HCT116 (cell line): ENCODE measurements around the gene ABR. TPM values are rescaled to one million over a fixed set of nuclear protein-coding genes. Genes with fewer than 3 reads are reported as not detected.

Experiments
- ATAC-seq: fragments of 200-7000 bp; cut with Tn5 transposase; 2 replicates; pipeline ENCODE4 v1.9.1; 2020; ENCODE audit warnings: mild to moderate bottlenecking, moderate library complexity
- BruUV-seq: library from RNA; stranded (reverse); fragments of 400-500 nt; replicated peaks from 2 replicates; lab custom pipeline; 2021; lab: Mats Ljungman, UMichigan
- CTCF ChIA-PET: fragments of 300-600 bp; sonication (Branson Sonifier 250); formaldehyde crosslinking; loops from one replicate; lab custom pipeline; 2021; ENCODE audit warnings: antibody characterized with exemption; lab: Charles Lee
- POLR2A ChIA-PET: fragments of 300-600, 350-600 bp; sonication (Branson Sonifier 250); formaldehyde crosslinking; loops from one replicate; lab custom pipeline; 2021; ENCODE audit warnings: antibody characterized with exemption; lab: Charles Lee
- RAD21 ChIA-PET, 2 experiments: fragments of 300-600 bp; sonication (Branson Sonifier 250); formaldehyde crosslinking; loops; one replicate each; lab custom pipeline; 2023; ENCODE audit warnings: low total read pairs in 2 of 2; ENCODE audit not compliant: uncharacterized antibody in 2 of 2, unreplicated experiment in 2 of 2, low non-redundant PET in 1 of 2; lab: Charles Lee
- DNase-seq: peaks from one replicate; pipeline ENCODE4 v3.0.0-alpha.2; 2010; ENCODE audit warnings: low read depth, low spot score
- H2AFZ ChIP-seq: fragments of 200-600 bp; shearing (Covaris generic), sonication (generic); 2 replicates; pipeline ENCODE4 v1.6.1; 2017; ENCODE audit warnings: low read depth, mixed run types, mixed read lengths, antibody characterized with exemption, low read length; ENCODE audit not compliant: poor library complexity, severe bottlenecking
- H3K27ac ChIP-seq: 2 replicates; pipeline ENCODE4 v1.5.1; 2012; ENCODE audit warnings: low read depth, low read length
- H3K27me3 ChIP-seq: fragments of 200-600 bp; sonication (generic); 2 replicates; pipeline ENCODE4 v1.6.1; 2016; ENCODE audit warnings: mixed run types, low read length, mixed read lengths; ENCODE audit not compliant: insufficient read depth
- H3K36me3 ChIP-seq, 2 experiments: fragments of 200-500 bp in 1 of 2; fragments of 200-600 bp in 1 of 2; sonication (Bioruptor generic) in 1 of 2; sonication (generic) in 1 of 2; 2 replicates each; pipeline versions ENCODE4 v1.5.1 to v1.6.1; 2014 to 2016; ENCODE audit warnings: low read length in 2 of 2, inconsistent platforms in 1 of 2, mixed read lengths in 1 of 2, mixed run types in 1 of 2; ENCODE audit not compliant: insufficient read depth in 2 of 2, control insufficient read depth in 1 of 2
- H3K4me1 ChIP-seq, 2 experiments: fragments of 200-600 bp in 1 of 2; sonication (generic) in 1 of 2; 2 replicates each; pipeline versions ENCODE4 v1.5.1 to v1.6.1; 2012 to 2017; ENCODE audit warnings: low read length in 2 of 2, inconsistent platforms in 1 of 2, mild to moderate bottlenecking in 1 of 2, mixed read lengths in 1 of 2, mixed run types in 1 of 2, moderate library complexity in 1 of 2; ENCODE audit not compliant: insufficient read depth in 2 of 2, control insufficient read depth in 1 of 2
- H3K4me2 ChIP-seq: fragments of 200-600 bp; sonication (generic); 2 replicates; pipeline ENCODE4 v1.6.1; 2017; ENCODE audit warnings: mixed run types, low read length, mixed read lengths
- H3K4me3 ChIP-seq, 2 experiments: fragments of 200-600 bp in 1 of 2; sonication (generic) in 1 of 2; replicated peaks in 1 of 2; 2 replicates each; pipeline ENCODE4 v1.5.1; 2011 to 2016; ENCODE audit warnings: low read length in 2 of 2, control low read depth in 1 of 2, low read depth in 1 of 2, mild to moderate bottlenecking in 1 of 2, mixed read lengths in 1 of 2, mixed run types in 1 of 2
- H3K79me2 ChIP-seq: fragments of 200-600 bp; sonication (generic); 2 replicates; pipeline ENCODE4 v1.6.1; 2017; ENCODE audit warnings: mild to moderate bottlenecking, mixed run types, low read length, moderate library complexity, mixed read lengths; ENCODE audit not compliant: insufficient read depth
- H3K9ac ChIP-seq: fragments of 200-600 bp; sonication (generic); 2 replicates; pipeline ENCODE4 v1.6.1; 2016; ENCODE audit warnings: low read length, mixed read lengths
- H3K9me2 ChIP-seq: fragments of 200-600 bp; sonication (generic), shearing (Covaris generic); 2 replicates; pipeline ENCODE4 v1.6.1; 2017; ENCODE audit warnings: mixed run types, mild to moderate bottlenecking, moderate library complexity; ENCODE audit not compliant: insufficient read depth
- H3K9me3 ChIP-seq, 2 experiments: fragments of 200-500 bp in 1 of 2; fragments of 200-600 bp in 1 of 2; sonication (Bioruptor generic) in 1 of 2; sonication (generic) in 1 of 2; 2 replicates each; pipeline ENCODE4 v1.6.1; 2014 to 2017; ENCODE audit warnings: low read length in 2 of 2, mixed read lengths in 2 of 2, inconsistent platforms in 1 of 2, low read depth in 1 of 2, mild to moderate bottlenecking in 1 of 2, mixed run types in 1 of 2, moderate library complexity in 1 of 2; ENCODE audit not compliant: control insufficient read depth in 1 of 2, insufficient read depth in 1 of 2
- H4K20me1 ChIP-seq: fragments of 200-600 bp; sonication (generic), shearing (Covaris generic); 2 replicates; pipeline ENCODE4 v1.6.1; 2017; ENCODE audit warnings: mixed run types, mild to moderate bottlenecking, moderate library complexity; ENCODE audit not compliant: insufficient read depth
- ATF3 ChIP-seq: IDR thresholded peaks from 2 replicates; pipeline ENCODE4 v1.6.1; 2012
- CEBPB ChIP-seq: IDR thresholded peaks from 2 replicates; pipeline ENCODE4 v1.6.1; 2012; ENCODE audit warnings: low read depth
- ELF1 ChIP-seq: IDR thresholded peaks from 2 replicates; pipeline ENCODE4 v1.6.1; 2012; ENCODE audit warnings: low read depth, borderline replicate concordance
- EZH2 ChIP-seq: fragments of 200-600 bp; sonication (generic); IDR thresholded peaks from 2 replicates; pipeline ENCODE4 v1.6.1; 2017; ENCODE audit warnings: antibody characterized with exemption, mixed run types
- EZH2phosphoT487 ChIP-seq: fragments of 200-600 bp; IDR thresholded peaks from 2 replicates; pipeline ENCODE4 v1.6.1; 2018; ENCODE audit warnings: antibody characterized with exemption, borderline replicate concordance
- FOSL1 ChIP-seq: IDR thresholded peaks from 2 replicates; pipeline ENCODE4 v1.6.1; 2012; ENCODE audit warnings: low read depth
- JUND ChIP-seq: IDR thresholded peaks from 2 replicates; pipeline ENCODE4 v1.6.1; 2012
- POLR2A ChIP-seq: IDR thresholded peaks from 2 replicates; pipeline ENCODE4 v1.7.0; 2011; ENCODE audit warnings: borderline replicate concordance; ENCODE audit not compliant: insufficient read depth, insufficient read length; ENCODE audit errors: extremely low read depth
- POLR2AphosphoS5 ChIP-seq: IDR thresholded peaks from 2 replicates; pipeline ENCODE4 v1.6.1; 2011; ENCODE audit warnings: mild to moderate bottlenecking, low read depth, low read length, moderate library complexity
- RAD21 ChIP-seq: IDR thresholded peaks from 2 replicates; pipeline ENCODE4 v1.6.1; 2012; ENCODE audit warnings: low read depth, mild to moderate bottlenecking
- SRF ChIP-seq: IDR thresholded peaks from 2 replicates; pipeline ENCODE4 v1.6.1; 2012; ENCODE audit warnings: low read depth
- TCF7L2 ChIP-seq: IDR thresholded peaks from 2 replicates; pipeline ENCODE4 v1.7.0; 2011; ENCODE audit warnings: borderline replicate concordance, inconsistent platforms; ENCODE audit not compliant: insufficient read depth, insufficient read length; ENCODE audit errors: extremely low read depth
- YY1 ChIP-seq: IDR thresholded peaks from 2 replicates; pipeline ENCODE4 v1.6.1; 2011; ENCODE audit warnings: low read length, low read depth, moderate library complexity, mild to moderate bottlenecking; ENCODE audit not compliant: insufficient replicate concordance; ENCODE audit errors: extremely low read depth
- ZBTB33 ChIP-seq: IDR thresholded peaks from 2 replicates; pipeline ENCODE4 v1.6.1; 2011; ENCODE audit warnings: mild to moderate bottlenecking, low read length, moderate library complexity; ENCODE audit not compliant: insufficient replicate concordance; ENCODE audit errors: extremely low read depth
- ZFX ChIP-seq: fragments of 450-650 bp; IDR thresholded peaks from 2 replicates; pipeline ENCODE4 v1.6.1; 2017
- ZNF274 ChIP-seq: fragments of 200-500 bp; sonication (Bioruptor generic); IDR thresholded peaks from 2 replicates; pipeline ENCODE4 v1.6.1; 2014; ENCODE audit warnings: mild to moderate bottlenecking, low read depth, low read length, inconsistent platforms
- intact Hi-C: fragments of 100-400 bp; cut with micrococcal nuclease; formaldehyde crosslinking; loops from 2 replicates; pipeline ENCODE4 v1.10.0; 2022
- total RNA-seq: library from RNA; stranded (reverse); gene quantifications from one replicate; pipeline ENCODE4 v1.2.1, GENCODE V29; 2021; ENCODE audit not compliant: unreplicated experiment
- TF ChIP-seq, protein P1 (sequence below): IDR thresholded peaks from 2 replicates; pipeline ENCODE4 v1.6.1; 2012

ABR gene
- total RNA-seq, 1 experiment from 2014 or later = 58.5 TPM

GRCh38 chr17:962166-962565 is 217.6 kb downstream of the ABR start:
- Histone ChIP-seq H3K36me3 (no peaks in the 10 kb centered on the region), H3K4me2 (no peak overlapping the region), H3K27me3 (no peaks in the 10 kb centered on the region), H2AFZ (no peak overlapping the region), H3K79me2 (peaks cover 85% of the 10 kb centered on the region), H3K4me1 (peaks cover 38 to 79% of the 10 kb centered on the region in 2 experiments), H3K27ac (no peak overlapping the region), H3K9ac (no peak overlapping the region), H3K4me3 (no peak overlapping the region), H3K9me2 (no peaks in the 10 kb centered on the region), H3K9me3 (no peaks in the 10 kb centered on the region), H4K20me1 (no peaks in the 10 kb centered on the region)
- POLR2A ChIA-PET = no interaction called here
- DNase-seq (no peak), ATAC-seq (no peak)
- no TSS peak for BruUV-seq
- TF ChIP-seq ZNF274 (no peak), TCF7L2 (no peak), ATF3 (no peak), ELF1 (no peak), SRF (no peak), POLR2A (no peak), RAD21 (no peak), ZFX (no peak), EZH2 (no peak), ZBTB33 (no peak), YY1 (no peak), FOSL1 (no peak), EZH2phosphoT487 (no peak), JUND (no peak), CEBPB (no peak), POLR2AphosphoS5 (no peak)
- TF ChIP-seq, protein P1, sequence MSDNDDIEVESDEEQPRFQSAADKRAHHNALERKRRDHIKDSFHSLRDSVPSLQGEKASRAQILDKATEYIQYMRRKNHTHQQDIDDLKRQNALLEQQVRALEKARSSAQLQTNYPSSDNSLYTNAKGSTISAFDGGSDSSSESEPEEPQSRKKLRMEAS = no peak
- CTCF ChIA-PET = no interaction called here
- intact Hi-C loops = no loop called here
- RAD21 ChIA-PET = no interaction called here
